22Rv1 (cell line): ENCODE results near the gene CNPY3.

Source experiments
- ZFX ChIP-seq: fragments of 450-650 bp; IDR thresholded peaks from 2 replicates; pipeline ENCODE4 v1.6.1; 2017; ENCODE audit warnings: antibody characterized with exemption, borderline replicate concordance
- TF ChIP-seq, protein P1 (sequence below): fragments of 450-650 bp; IDR thresholded peaks from 2 replicates; pipeline ENCODE4 v1.5.1; 2017; ENCODE audit warnings: mild to moderate bottlenecking

DNA sequence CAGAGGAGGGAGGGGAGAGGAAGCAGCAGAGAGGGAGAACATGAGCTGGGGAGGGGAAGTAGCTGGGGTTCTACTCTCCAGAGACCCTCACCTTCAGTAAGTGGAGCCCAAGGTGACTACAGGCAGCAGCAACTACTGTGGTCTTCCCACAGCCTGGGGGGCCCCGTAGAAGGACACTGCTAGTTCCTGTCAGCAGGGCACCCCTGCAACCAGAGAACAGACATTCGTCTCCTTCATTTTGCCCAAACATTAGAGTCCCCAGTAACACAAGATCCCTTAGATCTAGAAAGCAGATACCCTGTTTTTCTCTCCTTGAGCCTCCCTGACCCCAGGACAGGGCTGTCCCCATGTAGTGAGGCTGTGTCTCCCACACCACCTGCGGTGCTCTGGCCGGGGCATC, 39.5 kb downstream of the CNPY3 start:
- TF ChIP-seq, protein P1, sequence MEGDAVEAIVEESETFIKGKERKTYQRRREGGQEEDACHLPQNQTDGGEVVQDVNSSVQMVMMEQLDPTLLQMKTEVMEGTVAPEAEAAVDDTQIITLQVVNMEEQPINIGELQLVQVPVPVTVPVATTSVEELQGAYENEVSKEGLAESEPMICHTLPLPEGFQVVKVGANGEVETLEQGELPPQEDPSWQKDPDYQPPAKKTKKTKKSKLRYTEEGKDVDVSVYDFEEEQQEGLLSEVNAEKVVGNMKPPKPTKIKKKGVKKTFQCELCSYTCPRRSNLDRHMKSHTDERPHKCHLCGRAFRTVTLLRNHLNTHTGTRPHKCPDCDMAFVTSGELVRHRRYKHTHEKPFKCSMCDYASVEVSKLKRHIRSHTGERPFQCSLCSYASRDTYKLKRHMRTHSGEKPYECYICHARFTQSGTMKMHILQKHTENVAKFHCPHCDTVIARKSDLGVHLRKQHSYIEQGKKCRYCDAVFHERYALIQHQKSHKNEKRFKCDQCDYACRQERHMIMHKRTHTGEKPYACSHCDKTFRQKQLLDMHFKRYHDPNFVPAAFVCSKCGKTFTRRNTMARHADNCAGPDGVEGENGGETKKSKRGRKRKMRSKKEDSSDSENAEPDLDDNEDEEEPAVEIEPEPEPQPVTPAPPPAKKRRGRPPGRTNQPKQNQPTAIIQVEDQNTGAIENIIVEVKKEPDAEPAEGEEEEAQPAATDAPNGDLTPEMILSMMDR = no peak
- no peak for TF ChIP-seq ZFX
